GM18909 (cell line): ENCODE results near the gene CIB1.
A peak's percentile ranks its signal among the peaks of the same experiment; 100 is the strongest.
"Not testable (repeated sequence)": the region's sequence is repeated elsewhere in the genome, so short reads cannot be mapped to it uniquely, and the experiment has no call there.

Experiments used
- ATAC-seq: cut with Tn5 transposase; IDR thresholded peaks from one replicate; pipeline ENCODE4 v1.9.1; 2021; ENCODE audit warnings: mild to moderate bottlenecking; ENCODE audit not compliant: unreplicated experiment, poor library complexity

Gene CIB1

DNA sequence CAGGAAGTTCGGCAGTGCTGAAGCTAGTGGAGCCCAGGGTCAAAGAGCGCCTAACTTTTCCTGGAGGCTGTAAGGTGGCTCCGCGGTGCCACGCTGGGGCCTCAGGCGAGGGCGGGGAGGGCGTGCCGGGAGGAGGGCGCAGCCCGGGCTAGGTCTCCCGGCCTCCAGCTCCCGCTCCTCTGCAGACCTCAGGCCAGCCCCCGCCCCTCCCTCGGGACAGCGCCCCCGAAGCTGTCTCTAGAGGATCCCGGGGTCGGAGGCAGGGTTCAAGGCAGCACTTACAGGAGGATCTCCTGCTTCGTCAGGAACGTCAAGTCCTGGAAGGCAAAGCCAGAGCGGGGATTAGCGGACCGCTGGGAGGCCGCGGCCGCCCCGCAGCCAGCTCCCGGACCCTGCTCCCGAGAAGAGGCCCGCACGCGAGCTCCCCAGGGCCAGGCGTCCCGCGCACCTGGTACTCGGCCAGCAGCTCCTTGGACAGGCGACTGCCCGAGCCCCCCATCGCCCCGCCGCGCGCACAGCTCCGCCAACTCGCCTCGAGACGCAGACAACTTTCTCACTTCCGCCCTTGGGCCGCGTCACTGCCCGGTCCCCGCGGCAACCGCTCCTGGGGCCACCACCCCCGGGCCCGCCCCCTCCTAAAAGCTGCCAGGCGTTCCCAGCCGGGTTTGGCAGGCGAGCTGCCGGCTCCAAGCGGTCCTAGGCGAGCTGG is at the start of gene CIB1:
Gene CIB1, minus strand, starts transcription at position 555 of the 709 bp plus-strand sequence. Its CDS starts 56 bp downstream, at position 499.
- ATAC-seq = peak; percentile 92

DNA sequence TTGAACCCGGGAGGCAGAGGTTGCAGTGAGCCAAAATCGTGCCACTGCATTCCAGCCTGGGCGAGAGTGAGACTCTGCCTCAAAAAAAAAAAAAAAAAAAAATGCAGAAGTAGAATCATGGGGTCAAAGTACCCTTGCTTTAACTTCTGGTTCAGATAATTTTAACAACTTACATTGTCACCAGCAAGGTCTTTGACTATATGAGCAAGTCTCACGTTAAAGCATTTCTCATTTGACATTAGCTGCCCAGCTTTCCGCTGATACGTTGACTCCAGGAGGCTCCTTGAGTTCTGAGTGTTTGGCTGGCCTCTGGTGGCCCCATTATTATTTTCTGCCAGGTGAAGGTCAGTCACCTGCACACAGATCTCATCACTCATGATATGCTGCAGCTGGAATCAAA is 47.9 kb upstream of the CIB1 start:
- ATAC-seq = not testable (repeated sequence)

DNA sequence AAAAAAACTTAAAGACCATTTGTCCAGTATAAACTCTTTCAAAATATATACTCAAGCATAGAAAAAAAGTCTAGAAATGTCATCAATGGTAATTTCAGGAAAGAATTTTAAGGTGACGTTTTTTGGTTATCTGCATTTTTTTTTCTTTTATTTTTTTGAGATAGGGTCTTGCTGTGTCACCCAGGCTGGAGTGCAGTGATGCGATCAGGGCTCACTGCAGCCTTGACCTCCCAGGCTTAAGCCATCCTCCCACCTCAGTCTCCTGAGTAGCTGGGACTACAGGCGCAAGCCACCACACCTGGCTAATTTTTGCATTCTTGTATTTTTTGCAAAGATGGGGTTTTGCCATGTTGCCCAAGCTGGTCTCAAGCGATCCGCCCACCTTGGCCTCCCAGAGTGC is 47.0 kb upstream of the CIB1 start:
- ATAC-seq = not testable (repeated sequence)

DNA sequence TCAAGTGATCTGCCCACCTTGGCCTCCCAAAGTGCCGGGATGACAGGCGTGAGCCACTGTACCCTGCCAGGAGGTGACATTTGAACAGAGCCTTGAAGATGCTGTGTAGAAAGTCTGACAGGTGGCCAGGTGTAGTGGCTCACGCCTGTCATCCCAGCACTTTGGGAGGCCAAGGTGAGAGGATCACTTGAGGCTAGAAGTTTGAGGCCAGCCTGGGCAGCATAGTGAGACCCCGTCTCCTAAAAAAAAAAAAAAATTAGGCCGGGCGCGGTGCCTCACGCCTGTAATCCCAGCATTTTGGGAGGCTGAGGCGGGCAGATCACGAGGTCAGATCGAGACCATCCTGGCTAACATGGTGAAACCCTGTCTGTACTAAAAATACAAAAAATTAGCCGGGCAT is 44.7 kb upstream of the CIB1 start:
- ATAC-seq = not testable (repeated sequence)

DNA sequence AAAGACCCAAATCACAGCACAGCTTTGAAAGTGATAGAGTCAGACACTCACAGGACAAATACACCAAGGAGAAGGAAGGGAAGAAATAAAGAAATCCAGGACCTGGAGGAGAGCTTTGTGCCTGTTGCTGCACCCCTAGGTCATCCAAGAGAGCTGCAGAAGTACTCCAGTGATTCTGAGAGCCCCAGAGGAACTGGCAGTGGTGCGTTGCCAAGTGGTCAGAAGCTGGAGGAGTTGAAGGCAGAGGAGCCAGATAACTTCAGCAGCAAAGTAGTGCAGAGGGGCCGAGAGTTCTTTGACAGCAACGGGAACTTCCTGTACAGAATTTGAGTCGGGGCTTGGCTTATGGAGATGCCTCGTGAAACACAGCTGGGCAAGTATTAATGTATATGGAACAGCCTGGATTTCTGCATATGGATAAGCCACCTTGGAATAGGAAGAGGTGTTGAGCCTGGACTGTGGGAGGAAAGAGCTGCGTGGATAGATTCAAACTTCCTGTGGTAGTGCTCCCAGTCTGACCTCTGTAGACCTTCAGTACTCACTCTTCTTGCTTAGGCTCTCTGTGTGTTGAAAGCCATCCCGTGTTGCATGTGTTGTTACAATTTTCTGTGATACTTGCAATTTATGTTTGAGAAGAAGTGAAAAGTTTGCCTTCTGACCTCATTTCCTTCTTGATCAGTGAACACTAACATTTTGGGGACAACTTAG is 37.9 kb upstream of the CIB1 start:
- no peak for ATAC-seq

DNA sequence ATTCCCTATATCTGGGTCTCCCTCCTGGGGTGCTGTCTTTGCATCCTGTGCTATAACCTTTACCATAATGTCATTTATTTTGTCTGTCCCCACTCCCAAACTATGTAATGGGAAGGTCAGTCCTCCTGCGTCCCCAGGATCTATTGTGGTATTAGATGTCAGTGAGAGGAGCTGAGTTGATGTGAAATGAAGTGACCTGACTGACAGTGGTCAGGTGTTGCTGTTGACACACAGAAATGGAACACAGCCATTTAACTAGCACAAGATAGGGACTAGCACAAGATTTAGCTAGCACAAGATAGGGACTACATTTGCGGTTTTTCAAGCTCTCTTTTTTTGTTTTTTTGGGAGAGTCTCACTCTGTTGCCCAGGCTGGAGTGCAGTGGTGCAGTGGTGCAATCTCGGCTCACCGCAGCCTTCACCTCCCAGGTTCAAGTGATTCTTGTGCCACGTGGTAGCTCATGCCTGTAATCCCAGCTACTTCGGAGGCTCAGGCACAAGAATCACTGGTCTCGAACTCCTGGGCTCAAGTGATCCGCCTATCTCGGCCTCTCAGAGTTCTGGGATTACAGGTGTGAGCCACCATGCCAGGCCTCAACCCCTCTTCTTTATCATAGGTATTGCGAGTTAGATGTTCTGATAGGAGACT is 36.9 kb upstream of the CIB1 start:
- no peak for ATAC-seq

DNA sequence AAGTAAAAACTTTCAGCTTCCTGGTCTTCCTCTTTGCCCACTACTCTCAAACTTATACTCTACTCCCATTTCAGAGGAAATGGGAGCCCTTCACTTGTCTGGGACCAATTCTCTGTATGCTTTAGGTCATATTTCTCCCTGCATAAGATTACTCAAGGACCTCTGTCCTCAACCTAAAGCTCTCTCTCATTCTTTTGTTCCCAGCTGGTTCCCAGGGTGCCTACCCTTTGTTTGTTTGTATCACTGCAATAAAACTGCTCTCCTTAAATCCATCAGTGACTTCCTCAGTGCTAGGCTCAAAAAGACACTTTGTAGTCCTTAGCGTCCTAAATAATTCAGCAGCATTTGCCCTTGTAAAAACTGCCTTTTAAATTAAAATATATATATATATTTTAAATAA is 34.7 kb upstream of the CIB1 start:
- ATAC-seq = no peak

DNA sequence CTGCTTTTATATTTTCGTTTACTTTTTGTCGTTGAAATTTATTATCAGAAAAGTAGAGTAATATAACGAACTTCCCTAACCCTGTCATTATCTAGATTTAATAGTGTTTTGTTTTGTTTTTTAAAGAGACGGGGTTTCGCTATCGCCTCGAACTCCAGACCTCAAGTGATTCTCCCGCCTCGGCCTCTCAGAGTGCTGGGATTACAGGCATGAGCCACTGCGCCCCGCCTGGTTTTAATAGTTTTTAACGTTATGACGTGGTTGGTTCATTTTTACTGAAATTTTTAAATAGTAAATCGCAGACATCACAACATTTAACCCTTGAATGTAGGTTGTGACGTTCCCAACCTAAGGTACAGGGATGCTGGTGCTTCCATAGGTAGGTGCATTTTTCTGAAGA is 32.7 kb upstream of the CIB1 start:
- ATAC-seq = no peak

DNA sequence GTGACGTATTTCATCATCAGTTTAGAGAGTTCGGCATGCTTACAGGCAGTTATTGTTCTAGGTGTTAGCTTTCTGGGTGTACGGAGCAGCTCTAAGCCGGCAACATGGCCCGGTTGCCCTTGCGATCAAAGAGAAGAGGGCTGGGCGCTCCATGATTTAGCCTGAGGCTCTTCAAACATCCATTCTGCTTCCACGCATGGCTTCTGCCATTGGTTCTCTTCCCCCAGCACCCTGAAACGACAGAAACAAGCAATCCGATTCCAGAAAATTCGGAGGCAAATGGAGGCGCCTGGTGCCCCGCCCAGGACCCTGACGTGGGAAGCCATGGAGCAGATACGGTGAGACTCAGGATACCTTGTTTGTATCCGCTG is 32.3 kb upstream of the CIB1 start:
- ATAC-seq = no peak

DNA sequence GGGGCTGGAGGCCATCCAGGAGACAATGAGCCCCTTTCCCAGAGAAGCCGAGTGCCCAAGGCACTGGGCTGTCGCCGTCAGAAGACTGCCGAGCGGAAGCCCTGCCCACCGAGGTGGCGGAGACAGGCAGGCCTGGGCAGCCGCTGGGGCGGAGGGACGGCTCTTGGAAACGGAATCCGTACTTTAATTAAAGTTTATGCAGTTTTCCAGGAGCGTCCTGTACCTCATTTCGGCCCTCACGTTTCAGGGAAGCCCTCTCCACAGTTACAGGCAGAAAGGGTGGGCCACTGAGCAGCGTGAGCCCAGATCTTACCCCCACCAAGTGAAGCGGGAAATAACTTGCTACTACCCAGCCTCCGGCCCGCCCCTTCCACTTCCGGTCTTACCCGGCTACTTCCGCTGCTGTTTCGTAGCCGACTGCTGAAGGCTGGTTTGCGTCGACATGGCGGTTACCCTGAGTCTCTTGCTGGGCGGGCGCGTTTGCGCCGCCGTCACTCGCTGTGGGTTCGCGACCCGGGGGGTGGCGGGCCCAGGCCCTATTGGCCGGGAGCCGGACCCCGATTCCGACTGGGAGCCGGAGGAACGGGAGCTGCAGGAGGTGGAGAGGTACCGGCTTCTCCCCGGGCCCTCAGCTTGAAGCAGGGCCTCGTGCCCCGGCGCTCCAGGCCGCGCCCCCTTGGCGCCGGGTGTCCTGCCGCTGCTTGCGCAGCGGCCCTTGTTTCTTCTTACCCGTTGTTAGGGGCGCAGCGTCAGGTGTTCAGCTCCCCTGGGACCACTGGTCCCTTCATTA is 31.7 kb upstream of the CIB1 start, which contains the start of gene NGRN:
Gene NGRN, plus strand, starts transcription at position 402 of the 790 bp plus-strand sequence. Its CDS starts 41 bp downstream, at position 443.
- ATAC-seq = peak; percentile 91

DNA sequence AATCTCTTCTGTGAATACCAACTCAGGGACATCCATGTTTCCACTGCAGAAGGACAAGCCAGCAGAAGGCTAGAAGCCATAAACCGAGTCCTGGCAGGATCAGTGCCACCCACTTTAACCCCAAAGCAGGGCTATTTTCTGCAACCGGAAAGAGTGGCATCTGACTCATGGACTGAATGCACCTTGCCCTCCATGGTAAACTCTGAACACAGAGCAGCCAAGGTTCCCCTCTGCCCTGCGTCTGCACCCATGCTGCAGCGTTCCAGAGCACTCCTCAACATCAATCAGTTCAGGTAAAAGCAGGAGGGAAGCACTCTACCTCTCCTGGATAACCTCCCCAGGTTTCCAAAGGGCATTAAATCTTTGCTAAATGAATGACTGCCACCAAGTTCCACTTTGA is 30.9 kb upstream of the CIB1 start:
- ATAC-seq = no peak

DNA sequence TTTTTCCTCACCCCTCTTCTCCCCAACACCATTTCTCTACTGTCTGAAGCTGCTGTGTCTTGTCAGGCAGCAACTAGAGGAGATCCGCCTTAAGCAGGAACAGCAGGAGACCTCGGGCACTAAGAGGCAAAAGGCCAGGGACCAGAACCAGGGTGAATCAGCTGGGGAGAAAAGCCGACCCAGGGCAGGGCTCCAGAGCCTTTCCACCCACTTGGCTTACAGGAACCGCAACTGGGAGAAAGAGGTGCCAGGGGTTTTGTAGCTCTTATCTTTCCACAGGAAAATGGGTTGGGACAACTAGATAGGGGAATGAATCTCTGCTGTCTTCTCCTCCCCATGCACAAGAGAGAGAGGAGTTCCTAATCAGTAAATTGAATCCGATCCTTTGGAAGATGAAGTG is 28.7 kb upstream of the CIB1 start:
- no peak for ATAC-seq

DNA sequence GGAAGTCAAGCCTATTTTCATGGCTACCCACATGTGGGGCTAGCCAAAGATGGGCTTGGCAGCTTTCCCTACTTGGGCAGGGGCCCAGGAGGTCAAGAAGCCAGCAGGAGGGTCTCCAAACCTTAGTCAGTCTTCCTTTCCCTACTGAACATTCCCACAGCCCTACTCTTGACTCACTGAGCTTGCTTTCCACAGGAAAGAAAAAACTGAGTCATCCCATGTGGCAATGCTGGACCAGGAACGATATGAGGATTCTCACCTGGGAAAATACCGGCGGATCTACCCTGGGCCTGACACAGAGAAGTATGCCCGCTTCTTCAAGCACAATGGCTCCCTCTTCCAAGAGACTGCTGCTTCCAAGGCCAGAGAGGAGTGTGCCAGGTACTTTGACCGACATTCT is 28.1 kb upstream of the CIB1 start:
- no peak for ATAC-seq

DNA sequence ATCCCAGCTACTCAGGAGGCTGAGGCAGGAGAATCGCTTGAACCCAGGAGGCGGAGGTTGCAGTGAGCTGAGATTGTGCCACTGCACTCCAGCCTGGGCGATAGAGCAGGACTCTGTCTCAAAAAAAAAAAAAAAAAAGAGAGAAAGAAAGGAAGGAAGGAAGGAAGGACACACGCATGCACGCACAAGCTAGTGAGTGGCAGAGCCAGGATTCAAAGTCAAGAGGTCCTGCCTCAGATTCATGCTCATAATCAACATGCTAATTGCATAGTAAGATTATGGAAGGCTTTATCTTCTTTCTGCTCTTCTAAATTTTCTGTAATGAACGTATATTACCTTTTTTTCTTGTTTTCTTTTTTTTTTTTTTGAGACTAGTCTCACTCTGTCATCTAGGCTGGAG is 27.0 kb upstream of the CIB1 start:
- not testable (repeated sequence) for ATAC-seq

DNA sequence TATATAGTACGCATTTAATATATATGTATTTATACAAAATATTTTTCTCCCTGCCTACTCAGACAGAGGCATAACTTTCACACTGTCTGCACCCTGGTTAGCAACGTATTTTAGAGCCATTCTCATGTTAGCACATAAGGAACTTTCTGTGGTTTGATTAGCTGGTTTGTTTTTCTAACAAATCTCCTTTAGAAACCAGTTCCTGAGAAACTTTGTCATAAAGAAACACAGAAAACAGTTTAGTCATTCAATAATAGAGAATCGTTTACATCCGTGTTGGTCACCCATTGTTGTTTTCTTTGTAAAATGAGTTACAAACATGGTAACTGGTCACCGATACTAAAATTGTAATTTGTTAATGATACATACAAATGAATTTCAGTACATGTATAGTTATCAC is 25.8 kb upstream of the CIB1 start:
- peak; percentile 77 for ATAC-seq

DNA sequence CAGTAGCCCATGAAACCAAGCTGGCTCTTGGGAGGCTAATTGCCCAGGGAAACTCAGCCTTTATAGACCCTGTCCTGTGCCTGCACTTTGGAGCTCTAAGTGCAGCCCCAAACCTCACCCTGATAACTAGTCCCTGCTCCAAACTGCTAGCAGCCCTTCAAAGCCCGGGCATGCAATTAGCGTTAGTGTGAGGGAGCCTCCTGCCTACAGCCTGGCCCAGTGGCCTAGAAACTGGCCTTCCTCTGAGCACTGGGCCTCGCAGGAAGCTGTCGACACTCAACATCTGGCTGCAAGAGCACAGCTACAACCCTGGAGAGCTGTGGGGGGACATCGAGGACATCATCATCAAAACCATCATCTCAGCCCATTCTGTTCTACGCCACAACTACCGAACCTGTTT is 24.0 kb upstream of the CIB1 start:
- no peak for ATAC-seq

DNA sequence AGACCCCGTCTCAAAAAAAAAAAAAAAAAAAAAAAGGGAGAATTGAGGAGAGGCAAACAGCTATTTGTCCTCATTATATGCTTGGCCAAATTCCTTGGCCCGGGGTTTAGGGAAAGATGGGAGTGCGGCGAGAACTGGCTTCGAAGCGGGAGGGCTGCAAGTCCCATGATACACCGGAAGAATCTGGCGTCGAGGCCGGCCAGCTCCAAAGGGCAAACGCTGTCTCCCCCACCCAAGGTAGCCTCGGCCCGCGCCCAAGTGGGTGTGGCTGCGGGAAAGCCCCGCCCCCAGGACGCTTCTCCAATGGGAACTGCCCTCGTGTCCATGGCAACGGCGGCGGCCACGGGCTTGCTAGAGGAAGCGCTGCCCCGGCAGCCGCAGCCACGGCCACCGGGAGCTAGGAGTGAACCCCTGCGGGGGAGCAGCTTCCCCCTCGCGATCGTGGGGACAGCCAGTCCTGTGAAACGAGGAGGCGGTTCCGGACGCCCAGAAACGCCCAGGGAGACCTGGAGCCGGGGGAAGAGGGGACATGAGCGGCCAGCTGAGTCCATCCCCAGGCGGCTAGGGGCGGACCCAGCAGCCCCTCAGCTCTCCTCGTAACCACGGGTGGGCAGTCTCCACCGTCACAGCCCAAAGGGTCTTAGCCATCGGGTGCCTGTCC is 15.6 kb upstream of the CIB1 start, which contains the start of gene TTLL13:
Gene TTLL13, plus strand, starts transcription at position 354 of the 661 bp plus-strand sequence. CDS start 1,075 bp downstream, outside the sequence.
- no peak for ATAC-seq

DNA sequence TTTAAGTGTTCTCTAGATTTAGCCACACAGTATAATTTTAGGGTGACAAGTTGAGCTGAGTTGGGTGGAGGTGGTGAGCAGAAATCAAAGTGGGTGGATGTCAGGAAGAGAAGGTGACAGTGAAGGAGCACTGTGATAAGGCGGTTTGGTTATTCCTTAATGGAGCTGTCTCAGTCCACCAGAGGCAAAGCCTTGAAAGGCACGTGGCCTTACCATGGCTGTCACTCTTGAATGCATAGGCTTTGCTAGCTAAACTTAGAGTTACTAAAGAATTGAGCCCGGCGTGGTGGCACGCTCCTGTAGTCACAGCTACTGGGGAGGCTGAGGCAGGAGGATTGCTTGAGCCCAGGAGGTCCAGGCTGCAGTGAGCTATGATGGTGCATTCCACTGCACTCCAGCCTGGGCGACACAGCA is 15.1 kb upstream of the CIB1 start:
- ATAC-seq = no peak

DNA sequence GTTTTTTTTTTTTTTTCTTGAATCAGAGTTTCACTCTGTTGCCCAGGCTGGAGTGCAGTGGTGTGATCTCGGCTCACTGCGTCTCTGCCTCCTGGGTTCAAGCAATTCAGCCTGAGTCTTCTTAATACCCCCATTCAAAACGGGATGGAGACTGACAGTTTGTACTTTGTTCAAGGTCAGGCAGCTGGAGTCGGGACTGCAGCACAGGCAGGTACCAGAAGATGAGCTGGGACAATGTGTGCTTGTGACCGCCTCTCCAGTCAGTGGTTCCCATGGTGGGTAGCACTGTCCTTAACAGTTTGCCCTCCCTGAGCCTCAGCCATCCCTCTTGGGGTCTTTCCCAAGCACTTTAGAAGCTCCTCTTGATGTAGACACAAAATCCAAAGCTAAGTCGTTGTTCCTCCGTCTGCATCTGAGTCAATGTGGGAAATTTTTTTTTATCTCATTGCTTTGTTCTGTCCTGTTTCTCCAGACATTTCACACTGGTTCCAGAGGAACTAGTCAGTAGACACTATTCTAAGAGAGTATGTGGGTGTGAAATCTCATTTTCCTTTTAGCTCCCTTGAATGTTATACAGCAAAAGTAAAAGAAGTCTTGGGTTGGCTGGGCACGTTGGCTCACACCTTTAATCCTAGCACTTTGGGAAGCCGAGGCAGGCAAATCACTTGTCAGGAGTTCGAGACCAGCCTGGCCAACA is 10.3 kb upstream of the CIB1 start:
- no peak for ATAC-seq
